SK-N-SH (cell line): Measurements from ENCODE around the gene UNC79. TPM values are rescaled to one million over a fixed set of nuclear protein-coding genes. Genes with fewer than 3 reads are reported as not detected.
"Not testable (repeated sequence)": the region's sequence is repeated elsewhere in the genome, so short reads cannot be mapped to it uniquely, and the experiment has no call there.

ENCODE experiments used
- CTCF ChIA-PET: fragments of 300-600, 350-600 bp; formaldehyde crosslinking; extraction: SDS; loops from one replicate; lab custom pipeline; 2021; lab: Yijun Ruan, JAX
- POLR2A ChIA-PET: fragments of 350-600 bp; sonication (Branson Sonifier 250); formaldehyde crosslinking; extraction: SDS; loops from one replicate; lab custom pipeline; 2020; ENCODE audit warnings: antibody characterized with exemption, inconsistent platforms; lab: Yijun Ruan, JAX
- DNase-seq: peaks from one replicate; pipeline ENCODE4 v3.0.0; 2012
- H2AFZ ChIP-seq: fragments of 200-600 bp; sonication (generic); 2 replicates; pipeline ENCODE4 v1.8.1; 2016; ENCODE audit warnings: antibody characterized with exemption, mild to moderate bottlenecking, low read depth
- H3F3A ChIP-seq: fragments of 200-600 bp; sonication (generic); replicated peaks from 2 replicates; pipeline ENCODE3; 2016; ENCODE audit warnings: antibody characterized with exemption, mild to moderate bottlenecking; ENCODE audit not compliant: insufficient read depth
- H3K27ac ChIP-seq, 2 experiments: fragments of 200-500 bp in 1 of 2; fragments of 200-600 bp in 1 of 2; sonication (Bioruptor generic) in 1 of 2; sonication (generic), shearing (Covaris generic) in 1 of 2; 2 replicates each; pipeline versions ENCODE4 v1.5.1 to v1.6.1; 2014 to 2016; ENCODE audit warnings: low read depth in 2 of 2, inconsistent platforms in 1 of 2, low read length in 1 of 2, mild to moderate bottlenecking in 1 of 2, mixed read lengths in 1 of 2
- H3K27me3 ChIP-seq: fragments of 200-600 bp; sonication (generic), shearing (Covaris generic); 2 replicates; pipeline ENCODE4 v1.6.1; 2016; ENCODE audit warnings: mixed run types; ENCODE audit not compliant: insufficient read depth
- H3K36me3 ChIP-seq, 2 experiments: fragments of 200-500 bp in 1 of 2; fragments of 200-600 bp in 1 of 2; sonication (Bioruptor generic) in 1 of 2; sonication (generic) in 1 of 2; replicated peaks in 1 of 2; 2 replicates each; pipeline versions ENCODE3 to v1.5.1; 2014 to 2016; ENCODE audit warnings: low read length in 1 of 2, mild to moderate bottlenecking in 1 of 2; ENCODE audit not compliant: insufficient read depth in 2 of 2, control insufficient read depth in 1 of 2
- H3K4me1 ChIP-seq, 2 experiments: fragments of 200-500 bp in 1 of 2; fragments of 200-600 bp in 1 of 2; sonication (Bioruptor generic) in 1 of 2; sonication (generic), shearing (Covaris generic) in 1 of 2; 2 replicates each; pipeline versions ENCODE4 v1.5.1 to v1.6.1; 2014 to 2016; ENCODE audit warnings: low read depth in 1 of 2, low read length in 1 of 2, mixed run types in 1 of 2; ENCODE audit not compliant: insufficient read depth in 2 of 2, control insufficient read depth in 1 of 2
- H3K4me2 ChIP-seq: fragments of 200-600 bp; sonication (generic), shearing (Covaris generic); 2 replicates; pipeline ENCODE4 v1.6.1; 2017; ENCODE audit warnings: mixed run types
- H3K4me3 ChIP-seq, 2 experiments: fragments of 200-500 bp in 1 of 2; fragments of 200-600 bp in 1 of 2; sonication (Bioruptor generic) in 1 of 2; sonication (generic), shearing (Covaris generic) in 1 of 2; 2 replicates each; pipeline versions ENCODE4 v1.5.1 to v1.8.1; 2014 to 2016; ENCODE audit warnings: low read depth in 2 of 2, inconsistent platforms in 1 of 2, low read length in 1 of 2, mild to moderate bottlenecking in 1 of 2, mixed read lengths in 1 of 2, moderate library complexity in 1 of 2
- H3K79me2 ChIP-seq: fragments of 200-600 bp; sonication (generic); 2 replicates; pipeline ENCODE4 v1.8.1; 2017; ENCODE audit warnings: mild to moderate bottlenecking; ENCODE audit not compliant: insufficient read depth
- H3K9ac ChIP-seq: fragments of 200-600 bp; sonication (generic); 2 replicates; pipeline ENCODE4 v1.6.1; 2017; ENCODE audit warnings: mixed run types
- H3K9me2 ChIP-seq: fragments of 200-600 bp; sonication (generic); 2 replicates; pipeline ENCODE4 v1.6.1; 2017; ENCODE audit warnings: mixed run types
- H3K9me3 ChIP-seq: fragments of 200-600 bp; sonication (generic); 2 replicates; pipeline ENCODE4 v1.6.1; 2017; ENCODE audit warnings: mixed run types, mild to moderate bottlenecking, moderate library complexity
- H4K20me1 ChIP-seq: fragments of 200-600 bp; sonication (generic); 2 replicates; pipeline ENCODE4 v1.6.1; 2017; ENCODE audit warnings: mild to moderate bottlenecking, mixed run types; ENCODE audit not compliant: insufficient read depth
- CHD2 ChIP-seq: fragments of 150-350 bp; IDR thresholded peaks from 2 replicates; pipeline ENCODE4 v1.6.1; 2018; ENCODE audit warnings: low read length; ENCODE audit not compliant: partially characterized antibody
- ELF1 ChIP-seq: IDR thresholded peaks from 2 replicates; pipeline ENCODE4 v1.4.0; 2012
- EP300 ChIP-seq, 2 experiments: IDR thresholded peaks; 2 replicates each; pipeline versions ENCODE4 v1.4.0 to v1.6.1; 2012; ENCODE audit warnings: borderline replicate concordance in 1 of 2, low read depth in 1 of 2, low read length in 1 of 2
- FOSL2 ChIP-seq: IDR thresholded peaks from 2 replicates; pipeline ENCODE4 v1.4.0; 2012; ENCODE audit warnings: low read depth, mild to moderate bottlenecking, moderate library complexity, borderline replicate concordance
- FOXM1 ChIP-seq: IDR thresholded peaks from 2 replicates; pipeline ENCODE4 v1.4.0; 2012; ENCODE audit warnings: low read depth, mild to moderate bottlenecking
- GATA2 ChIP-seq: sonication (generic); formaldehyde crosslinking; IDR thresholded peaks from 2 replicates; pipeline ENCODE4 v1.5.0; 2020; ENCODE audit warnings: mild to moderate bottlenecking, missing genetic modification reagents
- JUND ChIP-seq: IDR thresholded peaks from 2 replicates; pipeline ENCODE4 v1.4.0; 2012
- NRF1 ChIP-seq: IDR thresholded peaks from 2 replicates; pipeline ENCODE4 v1.6.1; 2012; ENCODE audit warnings: low read depth, mild to moderate bottlenecking, low read length
- POLR2AphosphoS5 ChIP-seq: IDR thresholded peaks from 2 replicates; pipeline ENCODE4 v1.6.1; 2012; ENCODE audit warnings: low read depth, low read length
- RFX5 ChIP-seq: IDR thresholded peaks from 2 replicates; pipeline ENCODE4 v1.6.1; 2012; ENCODE audit warnings: mild to moderate bottlenecking, improper control_type of control experiment, low read length
- RXRA ChIP-seq: IDR thresholded peaks from 2 replicates; pipeline ENCODE4 v1.4.0; 2012; ENCODE audit warnings: low read depth, mild to moderate bottlenecking, borderline replicate concordance
- SIN3A ChIP-seq: IDR thresholded peaks from 2 replicates; pipeline ENCODE4 v1.6.1; 2012; ENCODE audit warnings: low read depth, mild to moderate bottlenecking, low read length, moderate library complexity, borderline replicate concordance
- SMC3 ChIP-seq: IDR thresholded peaks from 2 replicates; pipeline ENCODE4 v1.6.1; 2012; ENCODE audit warnings: low read depth, low read length, improper control_type of control experiment
- TAF1 ChIP-seq: IDR thresholded peaks from 2 replicates; pipeline ENCODE4 v1.6.1; 2012; ENCODE audit warnings: low read depth, mild to moderate bottlenecking, low read length, moderate library complexity, borderline replicate concordance
- TCF12 ChIP-seq: IDR thresholded peaks from 2 replicates; pipeline ENCODE4 v1.4.0; 2012
- TEAD4 ChIP-seq: IDR thresholded peaks from 2 replicates; pipeline ENCODE4 v1.4.0; 2012; ENCODE audit warnings: mild to moderate bottlenecking, borderline replicate concordance; ENCODE audit not compliant: insufficient read depth
- WGBS: methylation state at CpG from one replicate; pipeline ENCODE4 v1.1.6; 2017; ENCODE audit warnings: low lambda C conversion rate; 5-methylcytosine and 5-hydroxymethylcytosine counted together
- polyA plus RNA-seq, 3 experiments: library from polyadenylated mRNA; depleted of rRNA; stranded (reverse); fragments of >200 nt; gene quantifications; 2 replicates each; pipeline ENCODE4 v1.2.3, GENCODE V29; 2012
- TF ChIP-seq, protein P1 (sequence below): fragments of 150-350 bp; IDR thresholded peaks from 2 replicates; pipeline ENCODE4 v1.6.1; 2017; ENCODE audit warnings: antibody characterized with exemption, low read length, low read depth, borderline replicate concordance
- TF ChIP-seq, protein P2 (sequence below): IDR thresholded peaks from 2 replicates; pipeline ENCODE4 v1.4.0; 2012; ENCODE audit warnings: low read depth
- TF ChIP-seq, protein P3 (sequence below): IDR thresholded peaks from 2 replicates; pipeline ENCODE4 v1.6.1; 2012; ENCODE audit warnings: mild to moderate bottlenecking, low read depth, low read length, moderate library complexity

UNC79 gene
- polyA plus RNA-seq, 1 of the 3 experiments (the other 2 are of a cell fraction), result 0.10 TPM

DNA sequence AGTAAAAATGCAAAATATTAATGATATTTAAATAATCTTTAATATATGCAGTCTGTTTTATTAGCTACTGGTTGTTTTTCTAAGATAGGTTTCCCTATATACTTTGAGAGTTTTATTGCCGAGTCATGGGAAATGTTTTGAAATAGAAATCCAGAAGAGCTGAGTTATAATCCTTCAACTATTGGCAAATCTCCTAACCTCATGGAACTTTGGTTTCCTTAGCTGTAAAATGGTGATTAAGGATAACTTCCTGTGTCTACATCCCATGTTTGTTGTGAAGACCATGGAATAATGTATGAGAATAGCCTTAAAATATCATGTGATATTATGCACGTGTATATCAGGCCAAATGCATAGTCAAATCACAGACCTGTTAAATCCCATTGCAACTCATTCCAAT lies 51.0 kb downstream of the UNC79 start (continued):
- TF ChIP-seq FOSL2 (no peak), SIN3A (no peak), RFX5 (no peak), ELF1 (no peak)
- TF ChIP-seq, all 33 proteins: peak for 0

DNA sequence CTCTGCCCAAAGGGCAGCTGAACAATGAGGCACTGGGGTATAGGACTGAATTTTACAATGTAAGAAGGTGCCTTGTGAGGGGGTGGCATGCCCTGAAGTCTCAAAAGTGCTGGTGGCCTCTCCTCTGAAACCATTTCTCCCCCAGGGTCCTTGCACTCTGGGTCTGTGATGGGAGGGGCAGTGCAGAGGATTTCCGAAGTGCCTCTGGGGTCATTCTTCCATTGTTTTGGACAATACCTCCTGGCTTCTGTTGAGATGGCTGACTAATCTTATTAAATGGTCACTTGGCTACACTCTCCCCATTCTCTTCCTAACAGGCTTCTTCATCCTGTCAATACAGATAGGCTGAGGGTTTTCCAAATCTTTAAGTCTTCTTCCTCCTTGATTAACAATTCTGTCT lies 59.3 kb downstream of the UNC79 start:
- Histone ChIP-seq H3K27me3 (no peaks in the 10 kb centered on the region), H3K4me3 (no peak overlapping the region), H3K27ac (no peak overlapping the region), H3K79me2 (no peaks in the 10 kb centered on the region), H2AFZ (no peak overlapping the region), H3K9me3 (no peaks in the 10 kb centered on the region), H3K9ac (no peak overlapping the region), H3K4me2 (no peak overlapping the region), H3K36me3 (no peaks in the 10 kb centered on the region), H3K4me1 (no peaks in the 10 kb centered on the region), H4K20me1 (no peaks in the 10 kb centered on the region), H3K9me2 (no peaks in the 10 kb centered on the region), H3F3A (no peaks in the 10 kb centered on the region)
- ChIA-PET CTCF (interaction anchor here (1.0 to 1.3 kb wide), 2 partner anchors 53 to 219 kb away, joined by 3 to 4 read pairs; no protein-coding TSS in a partner anchor), POLR2A (no interaction called here)
- no peak for DNase-seq
- WGBS, result 22% methylated on average over 1 of the region's 1 CpG
- no peak for TF ChIP-seq SIN3A
- no peak for TF ChIP-seq ELF1
- no peak for TF ChIP-seq TCF12
- TF ChIP-seq JUND, result no peak
- no peak for TF ChIP-seq GATA2 (CRISPR knock-in tag)
- TF ChIP-seq SMC3, result no peak
- TF ChIP-seq FOXM1, result no peak
- TF ChIP-seq TAF1, result no peak
- TF ChIP-seq POLR2AphosphoS5, result no peak
- no peak for TF ChIP-seq CHD2

DNA sequence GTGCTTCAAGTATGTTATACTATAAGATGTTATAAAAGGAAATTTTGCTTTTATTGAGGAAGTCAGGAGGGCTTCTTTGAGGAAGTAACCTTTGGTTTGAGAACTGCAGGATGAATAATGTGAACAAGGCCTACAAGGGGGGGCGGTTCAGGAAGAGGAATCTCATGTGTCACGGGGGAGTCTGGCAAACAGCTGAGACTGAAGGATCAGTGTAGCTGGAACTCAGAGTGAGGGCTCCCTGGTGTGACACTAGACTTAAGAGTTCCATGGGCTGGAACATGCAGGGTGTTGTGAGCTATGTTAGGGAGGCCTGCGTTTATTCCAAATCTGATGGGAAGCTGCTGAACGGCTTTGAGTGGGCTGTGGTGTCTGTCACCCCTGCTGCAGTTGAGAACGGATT lies 62.3 kb downstream of the UNC79 start:
- Histone ChIP-seq H4K20me1 (no peaks in the 10 kb centered on the region), H3K9me2 (no peaks in the 10 kb centered on the region), H3K9ac (no peak overlapping the region), H3K27me3 (no peaks in the 10 kb centered on the region), H2AFZ (no peak overlapping the region), H3K4me3 (no peak overlapping the region), H3K36me3 (no peaks in the 10 kb centered on the region), H3K4me2 (no peak overlapping the region), H3F3A (no peaks in the 10 kb centered on the region), H3K4me1 (no peaks in the 10 kb centered on the region), H3K9me3 (no peaks in the 10 kb centered on the region), H3K27ac (no peak overlapping the region), H3K79me2 (no peaks in the 10 kb centered on the region)
- ChIA-PET CTCF (no interaction called here), POLR2A (no interaction called here)
- DNase-seq, result no peak
- WGBS, result 18% methylated on average over 5 of the region's 5 CpGs
- no peak for TF ChIP-seq RFX5
- TF ChIP-seq GATA2 (CRISPR knock-in tag), result no peak
- TF ChIP-seq TEAD4, result no peak
- TF ChIP-seq, protein P1, sequence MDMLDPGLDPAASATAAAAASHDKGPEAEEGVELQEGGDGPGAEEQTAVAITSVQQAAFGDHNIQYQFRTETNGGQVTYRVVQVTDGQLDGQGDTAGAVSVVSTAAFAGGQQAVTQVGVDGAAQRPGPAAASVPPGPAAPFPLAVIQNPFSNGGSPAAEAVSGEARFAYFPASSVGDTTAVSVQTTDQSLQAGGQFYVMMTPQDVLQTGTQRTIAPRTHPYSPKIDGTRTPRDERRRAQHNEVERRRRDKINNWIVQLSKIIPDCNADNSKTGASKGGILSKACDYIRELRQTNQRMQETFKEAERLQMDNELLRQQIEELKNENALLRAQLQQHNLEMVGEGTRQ, result no peak
- TF ChIP-seq, protein P2, sequence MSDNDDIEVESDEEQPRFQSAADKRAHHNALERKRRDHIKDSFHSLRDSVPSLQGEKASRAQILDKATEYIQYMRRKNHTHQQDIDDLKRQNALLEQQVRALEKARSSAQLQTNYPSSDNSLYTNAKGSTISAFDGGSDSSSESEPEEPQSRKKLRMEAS, result no peak
- no peak for TF ChIP-seq NRF1
- TF ChIP-seq, protein P3, sequence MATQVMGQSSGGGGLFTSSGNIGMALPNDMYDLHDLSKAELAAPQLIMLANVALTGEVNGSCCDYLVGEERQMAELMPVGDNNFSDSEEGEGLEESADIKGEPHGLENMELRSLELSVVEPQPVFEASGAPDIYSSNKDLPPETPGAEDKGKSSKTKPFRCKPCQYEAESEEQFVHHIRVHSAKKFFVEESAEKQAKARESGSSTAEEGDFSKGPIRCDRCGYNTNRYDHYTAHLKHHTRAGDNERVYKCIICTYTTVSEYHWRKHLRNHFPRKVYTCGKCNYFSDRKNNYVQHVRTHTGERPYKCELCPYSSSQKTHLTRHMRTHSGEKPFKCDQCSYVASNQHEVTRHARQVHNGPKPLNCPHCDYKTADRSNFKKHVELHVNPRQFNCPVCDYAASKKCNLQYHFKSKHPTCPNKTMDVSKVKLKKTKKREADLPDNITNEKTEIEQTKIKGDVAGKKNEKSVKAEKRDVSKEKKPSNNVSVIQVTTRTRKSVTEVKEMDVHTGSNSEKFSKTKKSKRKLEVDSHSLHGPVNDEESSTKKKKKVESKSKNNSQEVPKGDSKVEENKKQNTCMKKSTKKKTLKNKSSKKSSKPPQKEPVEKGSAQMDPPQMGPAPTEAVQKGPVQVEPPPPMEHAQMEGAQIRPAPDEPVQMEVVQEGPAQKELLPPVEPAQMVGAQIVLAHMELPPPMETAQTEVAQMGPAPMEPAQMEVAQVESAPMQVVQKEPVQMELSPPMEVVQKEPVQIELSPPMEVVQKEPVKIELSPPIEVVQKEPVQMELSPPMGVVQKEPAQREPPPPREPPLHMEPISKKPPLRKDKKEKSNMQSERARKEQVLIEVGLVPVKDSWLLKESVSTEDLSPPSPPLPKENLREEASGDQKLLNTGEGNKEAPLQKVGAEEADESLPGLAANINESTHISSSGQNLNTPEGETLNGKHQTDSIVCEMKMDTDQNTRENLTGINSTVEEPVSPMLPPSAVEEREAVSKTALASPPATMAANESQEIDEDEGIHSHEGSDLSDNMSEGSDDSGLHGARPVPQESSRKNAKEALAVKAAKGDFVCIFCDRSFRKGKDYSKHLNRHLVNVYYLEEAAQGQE, result no peak
- no peak for TF ChIP-seq EP300 (IDR thresholded peaks at IDR 0.05; ENCODE audit: borderline replicate concordance in 1 of 2, low read depth in 1 of 2, low read length in 1 of 2)
- no peak for TF ChIP-seq SIN3A
- TF ChIP-seq RXRA, result no peak
- TF ChIP-seq CHD2, result no peak
- no peak for TF ChIP-seq JUND

DNA sequence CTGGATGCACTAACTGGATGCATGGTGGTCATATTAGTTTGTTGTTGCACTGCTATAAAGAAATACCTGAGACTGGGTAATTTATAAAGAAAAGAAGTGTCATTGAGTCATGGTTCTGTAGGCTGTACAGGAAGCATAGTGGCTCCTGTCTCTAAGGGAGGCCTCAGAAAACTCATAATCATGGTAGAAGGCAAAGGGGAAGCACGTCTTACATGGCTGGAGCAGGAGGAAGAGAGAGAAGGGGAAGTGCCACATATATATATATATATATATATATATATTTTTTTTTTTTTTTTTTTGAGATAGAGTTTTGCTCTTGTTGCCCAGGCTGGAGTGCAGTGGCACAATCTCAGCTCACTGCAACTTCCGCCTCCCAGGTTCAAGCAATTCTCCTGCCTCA lies 62.9 kb downstream of the UNC79 start:
- CTCF ChIA-PET, H3F3A ChIP-seq, DNase-seq, POLR2A ChIA-PET, H3K27me3 ChIP-seq, H3K9me2 ChIP-seq, H3K4me2 ChIP-seq, H3K36me3 ChIP-seq, H3K9me3 ChIP-seq, H3K27ac ChIP-seq, H3K4me1 ChIP-seq, H3K79me2 ChIP-seq, H4K20me1 ChIP-seq, H3K4me3 ChIP-seq, H3K9ac ChIP-seq, H2AFZ ChIP-seq: not testable (repeated sequence)
- WGBS, result 42% methylated on average over 2 of the region's 2 CpGs
